Right renal pelvis (tissue), 4 donors: ENCODE data around the gene RBCK1. TPM values are rescaled to one million over a fixed set of nuclear protein-coding genes. Genes with fewer than 3 reads are reported as not detected.
A peak's percentile ranks its signal among the peaks of the same experiment; 100 is the strongest.
"Not testable (repeated sequence)": the region's sequence is repeated elsewhere in the genome, so short reads cannot be mapped to it uniquely, and the experiment has no call there.

Source experiments
- DNase-seq, 4 donors: peaks; one replicate each; pipeline ENCODE4 v3.0.0-alpha.2; 2013; ENCODE audit warnings: low read depth in 4 of 4, low spot score in 3 of 4, missing footprints in 1 of 4
- polyA plus RNA-seq, 4 donors: library from polyadenylated mRNA; unstranded; fragments of 120-200 nt; gene quantifications; one replicate each; pipeline ENCODE4 v1.2.1, GENCODE V29; 2013; ENCODE audit not compliant: insufficient read length in 4 of 4

Gene RBCK1
- polyA plus RNA-seq, 4 donors, result 74.1 to 89.0 (median 80.0) TPM

GRCh38 chr20:461254-462198 is 53.4 kb downstream of the RBCK1 start:
- DNase-seq, result peak in 3 of 4 donors; percentile 16 to 53 (median 30)

GRCh38 chr20:462199-462991 is 54.3 kb downstream of the RBCK1 start, which contains the start of gene TBC1D20:
Gene TBC1D20, minus strand, starts transcription at chr20:462533. Its CDS starts 128 bp downstream, at chr20:462405.
- peak; percentile 75 to 82 (median 77) for DNase-seq

- DNase-seq, result no peak
Observed at GRCh38 chr20:467755-468154, 59.7 kb downstream of the RBCK1 start.

GRCh38 chr20:469746-470490 is 61.8 kb downstream of the RBCK1 start:
- no peak for DNase-seq

- no peak for DNase-seq
Observed at GRCh38 chr20:472137-472846, 64.2 kb downstream of the RBCK1 start.

- DNase-seq, result no peak
Observed at GRCh38 chr20:472889-473292, 64.8 kb downstream of the RBCK1 start.

GRCh38 chr20:474581-474980 is 66.5 kb downstream of the RBCK1 start:
- DNase-seq, result no peak

- no peak for DNase-seq
Observed at GRCh38 chr20:475463-476357, 67.6 kb downstream of the RBCK1 start.

GRCh38 chr20:476561-477249 is 68.6 kb downstream of the RBCK1 start:
- not testable (repeated sequence) for DNase-seq

GRCh38 chr20:478010-478948 is 70.2 kb downstream of the RBCK1 start:
- no peak for DNase-seq

- DNase-seq, result peak in 3 of 4 donors; percentile 36 to 43 (median 39)
Observed at GRCh38 chr20:478949-479429, 70.9 kb downstream of the RBCK1 start.

GRCh38 chr20:479487-479886 is 71.4 kb downstream of the RBCK1 start:
- DNase-seq, result no peak

- DNase-seq, result no peak
Observed at GRCh38 chr20:480044-480443, 71.9 kb downstream of the RBCK1 start.

GRCh38 chr20:481167-481566 is 73.1 kb downstream of the RBCK1 start:
- no peak for DNase-seq
